Endothelial cell of umbilical vein (primary cell): Measurements from ENCODE around the gene NDUFA5. TPM values are rescaled to one million over a fixed set of nuclear protein-coding genes. Genes with fewer than 3 reads are reported as not detected.

Experiments
- BruUV-seq: library from RNA; stranded (reverse); fragments of 400-500 nt; replicated peaks from 2 replicates; lab custom pipeline; 2021; lab: Mats Ljungman, UMichigan
- CTCF ChIA-PET: fragments of 300-600, 350-600 bp; sonication (Branson Sonifier 250); formaldehyde crosslinking; loops from one replicate; lab custom pipeline; 2021; ENCODE audit warnings: antibody characterized with exemption, inconsistent platforms; lab: Charles Lee
- POLR2A ChIA-PET: fragments of 300-600, 350-600 bp; sonication (Branson Sonifier 250); formaldehyde crosslinking; loops from one replicate; lab custom pipeline; 2021; ENCODE audit warnings: antibody characterized with exemption, inconsistent platforms; lab: Charles Lee
- DNase-seq: peaks from one replicate; pipeline ENCODE4 v3.0.0-alpha.2; 2011; ENCODE audit warnings: low read depth, low spot score
- FAIRE-seq: peaks from 2 replicates; lab custom pipeline; 2011; peaks lifted over from hg19 to GRCh38; lab: Jason Lieb, UNC
- H2AFZ ChIP-seq: 2 replicates; pipeline ENCODE4 v1.6.0; 2012; ENCODE audit warnings: low read depth, low read length, control low read depth, inconsistent platforms
- H3K27ac ChIP-seq: 2 replicates; pipeline ENCODE4 v1.5.1; 2011; ENCODE audit warnings: low read depth, mild to moderate bottlenecking, control low read depth, low read length, moderate library complexity; ENCODE audit not compliant: insufficient read depth
- H3K27me3 ChIP-seq, 2 experiments: 2 replicates each; pipeline versions ENCODE4 v1.6.0 to v1.6.1; 2011; ENCODE audit warnings: low read length in 2 of 2, mixed read lengths in 1 of 2; ENCODE audit not compliant: control insufficient read depth in 2 of 2, insufficient read depth in 2 of 2
- H3K36me3 ChIP-seq, 2 experiments: 2 replicates in 1 of 2; 3 replicates in 1 of 2; pipeline ENCODE4 v1.5.1; 2011; ENCODE audit warnings: low read length in 2 of 2, mild to moderate bottlenecking in 1 of 2, moderate library complexity in 1 of 2; ENCODE audit not compliant: control insufficient read depth in 2 of 2, insufficient read depth in 2 of 2; ENCODE audit errors: extremely low read depth in 1 of 2
- H3K4me1 ChIP-seq: 3 replicates; pipeline ENCODE4 v1.5.1; 2011; ENCODE audit warnings: mild to moderate bottlenecking, low read length; ENCODE audit not compliant: control insufficient read depth, insufficient read depth; ENCODE audit errors: extremely low read depth
- H3K4me2 ChIP-seq: 2 replicates; pipeline ENCODE4 v1.6.1; 2011; ENCODE audit warnings: low read length, control low read depth, mixed read lengths; ENCODE audit not compliant: insufficient read depth
- H3K4me3 ChIP-seq, 3 experiments: fragments of 200-600 bp in 1 of 3; sonication (generic), shearing (Covaris generic) in 1 of 3; replicated peaks in 1 of 3; 2 replicates each; pipeline ENCODE4 v1.5.1; 2011 to 2016; ENCODE audit warnings: control low read depth in 3 of 3, low read length in 3 of 3, mild to moderate bottlenecking in 2 of 3, inconsistent platforms in 1 of 3, low read depth in 1 of 3, moderate library complexity in 1 of 3; ENCODE audit not compliant: insufficient read depth in 1 of 3
- H3K79me2 ChIP-seq: 2 replicates; pipeline ENCODE4 v1.6.0; 2012; ENCODE audit warnings: low read length, inconsistent platforms; ENCODE audit not compliant: control insufficient read depth, insufficient read depth
- H3K9ac ChIP-seq: replicated peaks from 2 replicates; pipeline ENCODE3; 2011; ENCODE audit warnings: low read length, control low read depth; ENCODE audit not compliant: insufficient read depth; ENCODE audit errors: extremely low read depth
- H3K9me1 ChIP-seq: replicated peaks from 3 replicates; pipeline ENCODE4 v1.6.0; 2011; ENCODE audit warnings: mild to moderate bottlenecking, low read length; ENCODE audit not compliant: control insufficient read depth, insufficient read depth; ENCODE audit errors: extremely low read depth
- H3K9me3 ChIP-seq: replicated peaks from 2 replicates; pipeline ENCODE4 v1.5.1; 2012; ENCODE audit warnings: low read length, inconsistent platforms; ENCODE audit not compliant: control insufficient read depth, insufficient read depth
- H4K20me1 ChIP-seq: replicated peaks from 2 replicates; pipeline ENCODE3; 2011; ENCODE audit warnings: mild to moderate bottlenecking, low read length; ENCODE audit not compliant: control insufficient read depth, insufficient read depth; ENCODE audit errors: extremely low read depth
- EZH2 ChIP-seq: IDR thresholded peaks from 2 replicates; pipeline ENCODE4 v1.6.1; 2012; ENCODE audit warnings: borderline replicate concordance, low read depth, mild to moderate bottlenecking, moderate library complexity, low read length, inconsistent platforms; ENCODE audit not compliant: severe bottlenecking
- FOS ChIP-seq: IDR thresholded peaks from 2 replicates; pipeline ENCODE4 v1.6.1; 2011; ENCODE audit warnings: mild to moderate bottlenecking, low read length, moderate library complexity, borderline replicate concordance; ENCODE audit not compliant: insufficient read depth
- MAX ChIP-seq: IDR thresholded peaks from 2 replicates; pipeline ENCODE4 v1.6.1; 2011; ENCODE audit not compliant: insufficient read depth, insufficient read length
- POLR2A ChIP-seq: IDR thresholded peaks from 2 replicates; pipeline ENCODE4 v1.6.1; 2012; ENCODE audit warnings: low read depth, mild to moderate bottlenecking, control low read depth, low read length
- POLR2AphosphoS5 ChIP-seq: IDR thresholded peaks from 2 replicates; pipeline ENCODE4 v1.6.1; 2012; ENCODE audit warnings: low read depth, mild to moderate bottlenecking, control low read depth, low read length, moderate library complexity; ENCODE audit not compliant: insufficient read depth
- dilution Hi-C: fragments of 300-500 bp; cut with MboI; formaldehyde crosslinking; loops from one replicate; pipeline ENCODE4 v1.15.0; 2019; ENCODE audit warnings: low sequenced_read_pairs; ENCODE audit not compliant: extremely low pct_ligation_motif_present
- intact Hi-C: fragments of 100-400 bp; cut with micrococcal nuclease; formaldehyde crosslinking; loops from one replicate; pipeline ENCODE4 v1.10.0; 2022
- polyA plus RNA-seq, 4 experiments: library from polyadenylated mRNA; depleted of rRNA in 3 of 4; stranded (reverse) in 3 of 4; unstranded in 1 of 4; fragments of >200 nt; gene quantifications; 2 replicates each; pipeline versions ENCODE4 v1.2.1 to v1.2.3, GENCODE V29; 2011 to 2012; ENCODE audit warnings: missing spikeins in 1 of 4
- total RNA-seq: library from RNA; stranded (reverse); gene quantifications from 2 replicates; pipeline ENCODE4 v1.2.3, GENCODE V29; 2021

The NDUFA5 gene
- total and polyA plus RNA-seq, 2 donors (not counting 3 experiments of a cell fraction or from before 2014, with no cell fraction given) = 6.2 to 62.3 TPM

- no peak for TF ChIP-seq FOS
- TF ChIP-seq POLR2AphosphoS5 = peak; percentile 28
- Histone ChIP-seq H3K9me1 (no peaks in the 10 kb centered on the region), H3K4me1 (peaks cover 27% of the 10 kb centered on the region), H3K27me3 (peaks cover 6 to 13% of the 10 kb centered on the region in 2 experiments), H4K20me1 (no peaks in the 10 kb centered on the region), H3K36me3 (no peaks in the 10 kb centered on the region), H3K27ac (peak within 1 kb of the TSS; percentile 74), H3K4me2 (peak within 1 kb of the TSS; percentile 74), H3K9ac (peak within 1 kb of the TSS; percentile 58), H3K4me3 (peak within 1 kb of the TSS; percentile 61 to 81 (median 80)), H2AFZ (peak within 1 kb of the TSS; percentile 95), H3K9me3 (no peaks in the 10 kb centered on the region), H3K79me2 (no peaks in the 10 kb centered on the region)
- intact Hi-C loops = loop anchor here (1.0 to 10.0 kb wide), 5 partner anchors 23 to 730 kb away; partner anchors contain the start of genes NDUFA5 and WASL
- DNase-seq (peak; percentile 95), FAIRE-seq (peak; percentile 92)
- no TSS peak for BruUV-seq
- ChIA-PET CTCF (interaction anchor here (1.2 to 3.0 kb wide), 4 partner anchors 23 to 214 kb away, joined by 3 to 33 read pairs (median 4); partner anchors contain the start of genes NDUFA5 and WASL), POLR2A (interaction anchor here (0.6 to 1.9 kb wide), 8 partner anchors 22 to 1465 kb away, joined by 3 to 16 read pairs (median 6); partner anchors contain the start of genes NDUFA5 and WASL)
- dilution Hi-C loops = no loop called here
Measured at GRCh38 chr7:123534383-123535260, 23.0 kb downstream of the NDUFA5 start, which contains the start of gene IQUB. Gene IQUB, minus strand, starts transcription at chr7:123534595. Its CDS starts 22,255 bp downstream, at chr7:123512340.

- Histone ChIP-seq H3K79me2 (no peaks in the 10 kb centered on the region), H3K27ac (no peak overlapping the region), H3K9me1 (no peaks in the 10 kb centered on the region), H3K27me3 (peaks cover 6 to 13% of the 10 kb centered on the region in 2 experiments), H3K9ac (peak overlapping the region; percentile 28), H3K9me3 (no peaks in the 10 kb centered on the region), H3K4me2 (peak overlapping the region; percentile 61), H3K4me3 (peak overlapping the region; percentile 0 to 80 (median 53)), H2AFZ (peak overlapping the region; percentile 60), H4K20me1 (no peaks in the 10 kb centered on the region), H3K4me1 (peaks cover 25% of the 10 kb centered on the region), H3K36me3 (no peaks in the 10 kb centered on the region)
- CTCF ChIA-PET = interaction anchor here (1.5 to 3.0 kb wide), 2 partner anchors 39 to 215 kb away, joined by 6 to 33 read pairs; partner anchors contain the start of gene WASL
- DNase-seq = no peak
- dilution Hi-C loops = no loop called here
- no peak for TF ChIP-seq MAX
- TF ChIP-seq EZH2 = peak; percentile 57
- no peak for TF ChIP-seq POLR2A
- intact Hi-C loops = loop anchor here (1.0 to 10.0 kb wide), 5 partner anchors 23 to 729 kb away; partner anchors contain the start of genes NDUFA5 and WASL
- POLR2A ChIA-PET = interaction anchor here (0.6 to 1.9 kb wide), 6 partner anchors 21 to 1464 kb away, joined by 5 to 16 read pairs (median 7); partner anchors contain the start of genes NDUFA5 and WASL
- BruUV-seq = no TSS peak
- no peak for FAIRE-seq
Measured at GRCh38 chr7:123533929-123534382, 23.7 kb downstream of the NDUFA5 start.
